Testis (tissue), 2 donors: ENCODE data around the gene DYNLL2.

Experiments
- CTCF ChIP-seq, 3 experiments: fragments of 450-650 bp in 2 of 3; fragments of 200-600 bp in 1 of 3; sonication (generic) in 1 of 3; IDR thresholded peaks; one replicate each; pipeline ENCODE4 v1.5.1; 2016 to 2019; ENCODE audit warnings: antibody characterized with exemption in 3 of 3, mild to moderate bottlenecking in 2 of 3, moderate library complexity in 1 of 3
- POLR2A ChIP-seq: fragments of 450-650 bp; IDR thresholded peaks from one replicate; pipeline ENCODE4 v1.6.1; 2017; ENCODE audit warnings: antibody characterized with exemption, mild to moderate bottlenecking, moderate library complexity

GRCh38 chr17:58117382-58117781 is 34.2 kb downstream of the DYNLL2 start:
- TF ChIP-seq CTCF (IDR thresholded peaks at IDR 0.05), result no peak
- no peak for TF ChIP-seq POLR2A
